ENCODE results near the gene ARL5A. TPM values are rescaled to one million over a fixed set of nuclear protein-coding genes. Genes with fewer than 3 reads are reported as not detected.
A peak's percentile ranks its signal among the peaks of the same experiment; 100 is the strongest.

The ARL5A gene
- total and polyA plus RNA-seq, 9 of the 15 experiments (the other 6 are each of a cell fraction or from before 2014, with no cell fraction given), result 16.3 to 117 (median 88.4) TPM

DNA sequence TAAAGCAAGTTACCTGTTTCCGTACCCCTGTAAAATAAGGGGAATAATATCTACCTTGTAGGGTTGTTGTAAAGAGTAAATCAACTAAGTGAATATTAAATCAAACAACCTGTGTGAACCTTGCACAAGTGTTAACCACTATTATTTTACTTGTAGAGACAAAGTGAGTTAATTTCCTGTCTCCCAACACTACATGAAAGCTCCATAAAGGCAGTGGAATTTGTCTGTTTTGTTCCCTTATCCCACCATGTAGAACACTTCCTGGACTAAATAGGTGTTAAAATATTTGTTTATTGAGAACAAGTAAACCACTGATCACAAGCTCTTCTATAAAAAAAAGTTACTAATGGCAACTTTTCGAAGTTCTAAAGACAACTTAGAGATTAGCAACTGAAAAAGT, 3.3 kb downstream of the ARL5A start:
- peaks cover 16% of the 10 kb centered on the region; the same call in 2 of the 3 replicates for H3K36me3 ChIP-seq (ENCODE audit: control insufficient read depth, insufficient read depth, low read length)
- TF ChIP-seq, protein P1, sequence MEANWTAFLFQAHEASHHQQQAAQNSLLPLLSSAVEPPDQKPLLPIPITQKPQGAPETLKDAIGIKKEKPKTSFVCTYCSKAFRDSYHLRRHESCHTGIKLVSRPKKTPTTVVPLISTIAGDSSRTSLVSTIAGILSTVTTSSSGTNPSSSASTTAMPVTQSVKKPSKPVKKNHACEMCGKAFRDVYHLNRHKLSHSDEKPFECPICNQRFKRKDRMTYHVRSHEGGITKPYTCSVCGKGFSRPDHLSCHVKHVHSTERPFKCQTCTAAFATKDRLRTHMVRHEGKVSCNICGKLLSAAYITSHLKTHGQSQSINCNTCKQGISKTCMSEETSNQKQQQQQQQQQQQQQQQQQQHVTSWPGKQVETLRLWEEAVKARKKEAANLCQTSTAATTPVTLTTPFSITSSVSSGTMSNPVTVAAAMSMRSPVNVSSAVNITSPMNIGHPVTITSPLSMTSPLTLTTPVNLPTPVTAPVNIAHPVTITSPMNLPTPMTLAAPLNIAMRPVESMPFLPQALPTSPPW (CRISPR knock-in tag; IDR thresholded peaks at IDR 0.05), result peak; percentile 40; the same call in 1 of the 2 replicates
- no peak for TF ChIP-seq SETDB1 (IDR thresholded peaks at IDR 0.05; ENCODE audit: low read length)
- no peak overlapping the region for H3K4me3 ChIP-seq
- POLR2A ChIA-PET, result interaction anchor here (0.7 to 4.1 kb wide), 2 partner anchors 8 to 67 kb away, joined by 4 to 34 read pairs; no protein-coding TSS in a partner anchor
- H3K4me1 ChIP-seq (replicated peaks in 1 of 2; ENCODE audit: control insufficient read depth in 2 of 2, insufficient read depth in 2 of 2, low read length in 2 of 2), result peaks cover 11 to 36% of the 10 kb centered on the region in 2 experiments
- H4K20me1 ChIP-seq (replicated peaks; ENCODE audit: control insufficient read depth, insufficient read depth, low read length), result peaks cover 12% of the 10 kb centered on the region
- CTCF ChIA-PET (ENCODE audit: low intra/inter-chr PET ratio), result no interaction called here
- FAIRE-seq (no peak), ATAC-seq (no peak), DNase-seq (ENCODE audit: extremely low read depth in 1 of 4, low spot score in 3 of 4) (no peak)
- no peaks in the 10 kb centered on the region for H3K27me3 ChIP-seq (ENCODE audit: control insufficient read depth in 2 of 2, insufficient read depth in 2 of 2, low read length in 2 of 2)
- H2AFZ ChIP-seq (ENCODE audit: low read depth, low read length), result no peak overlapping the region
- no peaks in the 10 kb centered on the region for H3K9me3 ChIP-seq (replicated peaks; ENCODE audit: control insufficient read depth, insufficient read depth, low read depth, low read length)
- H3K9ac ChIP-seq (ENCODE audit: insufficient read depth in 1 of 2, low read depth in 2 of 2, low read length in 2 of 2), result no peak overlapping the region
- no TSS peak for BruUV-seq (replicated peaks)
- H3K79me2 ChIP-seq (ENCODE audit: control insufficient read depth, insufficient read depth, low read length), result peaks cover 81% of the 10 kb centered on the region
- in situ Hi-C loops (cut with MboI) (no loop called here), intact Hi-C loops (cut with micrococcal nuclease) (no loop called here)
- peaks cover 5% of the 10 kb centered on the region for H3K9me1 ChIP-seq (ENCODE audit: control insufficient read depth, insufficient read depth, low read length)
- H3K4me2 ChIP-seq (ENCODE audit: insufficient read depth, low read length), result no peak overlapping the region
- no peak overlapping the region for H3K27ac ChIP-seq (ENCODE audit: extremely low read depth, low read depth, low read length)
- 56% methylated on average over 2 of the region's 2 CpGs for WGBS (ENCODE audit: insufficient coverage, low coverage, missing lambda C conversion rate)

DNA sequence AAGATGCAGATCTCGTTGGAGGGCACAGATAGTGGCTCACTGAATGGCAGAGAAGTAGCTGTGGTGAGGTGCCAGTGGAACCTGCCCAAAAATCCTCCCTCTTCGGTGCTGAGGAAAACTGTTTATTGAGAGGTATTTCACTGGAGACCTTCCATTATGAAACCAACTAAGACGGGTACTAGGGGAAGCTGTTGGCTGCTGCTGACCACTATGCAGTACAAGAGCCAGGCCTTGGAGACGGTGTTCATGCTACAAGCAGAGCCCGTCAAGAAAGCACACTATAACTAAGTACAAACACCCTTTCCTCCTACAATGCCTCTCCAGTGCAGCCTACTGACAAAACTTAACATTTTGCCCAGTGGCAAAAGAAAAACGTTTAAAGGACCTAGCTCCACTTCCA, 4.6 kb downstream of the ARL5A start:
- in situ Hi-C loops (cut with MboI) (no loop called here), intact Hi-C loops (cut with micrococcal nuclease) (no loop called here)
- H3K9me3 ChIP-seq (replicated peaks; ENCODE audit: control insufficient read depth, insufficient read depth, low read depth, low read length), result no peaks in the 10 kb centered on the region
- H3K4me3 ChIP-seq, result no peak overlapping the region
- ChIA-PET CTCF (ENCODE audit: low intra/inter-chr PET ratio) (no interaction called here), POLR2A (interaction anchor here (0.6 to 1.0 kb wide), 3 partner anchors 15 to 209 kb away, joined by 3 to 4 read pairs (median 3); no protein-coding TSS in a partner anchor)
- H3K27me3 ChIP-seq (ENCODE audit: control insufficient read depth in 2 of 2, insufficient read depth in 2 of 2, low read length in 2 of 2), result no peaks in the 10 kb centered on the region
- peak in 2 of 4 experiments; percentile 21 to 41 for DNase-seq (ENCODE audit: extremely low read depth in 1 of 4, low spot score in 3 of 4)
- H3K36me3 ChIP-seq (ENCODE audit: control insufficient read depth, insufficient read depth, low read length), result peaks cover 17% of the 10 kb centered on the region
- peak overlapping the region; percentile 38; the same call in 2 of the 3 replicates for H3K27ac ChIP-seq (ENCODE audit: extremely low read depth, low read depth, low read length)
- peaks cover 5% of the 10 kb centered on the region for H3K9me1 ChIP-seq (ENCODE audit: control insufficient read depth, insufficient read depth, low read length)
- H3K4me2 ChIP-seq (ENCODE audit: insufficient read depth, low read length), result peak overlapping the region; percentile 63
- H3K4me1 ChIP-seq (replicated peaks in 1 of 2; ENCODE audit: control insufficient read depth in 2 of 2, insufficient read depth in 2 of 2, low read length in 2 of 2), result peaks cover 11 to 29% of the 10 kb centered on the region in 2 experiments
- H3K9ac ChIP-seq (ENCODE audit: insufficient read depth in 1 of 2, low read depth in 2 of 2, low read length in 2 of 2), result peak overlapping the region; percentile 18 to 81; a peak in 2 of 4 replicates
- peak; percentile 19 for ATAC-seq
- peaks cover 93% of the 10 kb centered on the region for H3K79me2 ChIP-seq (ENCODE audit: control insufficient read depth, insufficient read depth, low read length)
- no peak for FAIRE-seq
- peaks cover 12% of the 10 kb centered on the region for H4K20me1 ChIP-seq (replicated peaks; ENCODE audit: control insufficient read depth, insufficient read depth, low read length)
- no TSS peak for BruUV-seq (replicated peaks)
- WGBS (ENCODE audit: insufficient coverage, low coverage, missing lambda C conversion rate), result 14% methylated on average over 6 of the region's 6 CpGs
- no peak overlapping the region for H2AFZ ChIP-seq (ENCODE audit: low read depth, low read length)
- TF ChIP-seq POLR3A (IDR thresholded peaks at IDR 0.05; ENCODE audit: borderline replicate concordance, extremely low read depth, insufficient read depth, insufficient read length) (no peak), SMARCE1 (IDR thresholded peaks at IDR 0.05) (0 out of 2 replicates have a peak, but pooled peaks have one; percentile 15), RAD21 (CRISPR knock-in tag; conservative IDR thresholded peaks at IDR 0.05 in 1 of 2, IDR thresholded peaks at IDR 0.05 in 1 of 2) (peak in 1 of 2 experiments; percentile 29; a peak in 2 of 4 replicates), SRF (CRISPR knock-in tag; IDR thresholded peaks at IDR 0.05) (no peak), LARP7 (IDR thresholded peaks at IDR 0.05) (no peak), FOS (IDR thresholded peaks at IDR 0.05; ENCODE audit: extremely low read depth, insufficient read length) (no peak), ZKSCAN1 (IDR thresholded peaks at IDR 0.05; ENCODE audit: low read depth, low read length) (no peak)
- TF ChIP-seq, protein P1 (CRISPR knock-in tag; IDR thresholded peaks at IDR 0.05), result 0 out of 2 replicates have a peak, but pooled peaks have one; percentile 31
- TF ChIP-seq, protein P2, sequence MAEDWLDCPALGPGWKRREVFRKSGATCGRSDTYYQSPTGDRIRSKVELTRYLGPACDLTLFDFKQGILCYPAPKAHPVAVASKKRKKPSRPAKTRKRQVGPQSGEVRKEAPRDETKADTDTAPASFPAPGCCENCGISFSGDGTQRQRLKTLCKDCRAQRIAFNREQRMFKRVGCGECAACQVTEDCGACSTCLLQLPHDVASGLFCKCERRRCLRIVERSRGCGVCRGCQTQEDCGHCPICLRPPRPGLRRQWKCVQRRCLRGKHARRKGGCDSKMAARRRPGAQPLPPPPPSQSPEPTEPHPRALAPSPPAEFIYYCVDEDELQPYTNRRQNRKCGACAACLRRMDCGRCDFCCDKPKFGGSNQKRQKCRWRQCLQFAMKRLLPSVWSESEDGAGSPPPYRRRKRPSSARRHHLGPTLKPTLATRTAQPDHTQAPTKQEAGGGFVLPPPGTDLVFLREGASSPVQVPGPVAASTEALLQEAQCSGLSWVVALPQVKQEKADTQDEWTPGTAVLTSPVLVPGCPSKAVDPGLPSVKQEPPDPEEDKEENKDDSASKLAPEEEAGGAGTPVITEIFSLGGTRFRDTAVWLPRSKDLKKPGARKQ (CRISPR knock-in tag; IDR thresholded peaks at IDR 0.05), result no peak

All from K562 (cell line).